Activated gamma-delta T cell treated with Interleukin-2 at 50 U/mL for 16 hours (primary cell): ENCODE measurements around the gene PPP1R14C.
"Not testable (repeated sequence)": the region's sequence is repeated elsewhere in the genome, so short reads cannot be mapped to it uniquely, and the experiment has no call there.

Experiments used
- DNase-seq: peaks from one replicate; pipeline ENCODE4 v3.0.0-alpha.2; 2020

PPP1R14C gene, protein sequence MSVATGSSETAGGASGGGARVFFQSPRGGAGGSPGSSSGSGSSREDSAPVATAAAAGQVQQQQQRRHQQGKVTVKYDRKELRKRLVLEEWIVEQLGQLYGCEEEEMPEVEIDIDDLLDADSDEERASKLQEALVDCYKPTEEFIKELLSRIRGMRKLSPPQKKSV

DNA sequence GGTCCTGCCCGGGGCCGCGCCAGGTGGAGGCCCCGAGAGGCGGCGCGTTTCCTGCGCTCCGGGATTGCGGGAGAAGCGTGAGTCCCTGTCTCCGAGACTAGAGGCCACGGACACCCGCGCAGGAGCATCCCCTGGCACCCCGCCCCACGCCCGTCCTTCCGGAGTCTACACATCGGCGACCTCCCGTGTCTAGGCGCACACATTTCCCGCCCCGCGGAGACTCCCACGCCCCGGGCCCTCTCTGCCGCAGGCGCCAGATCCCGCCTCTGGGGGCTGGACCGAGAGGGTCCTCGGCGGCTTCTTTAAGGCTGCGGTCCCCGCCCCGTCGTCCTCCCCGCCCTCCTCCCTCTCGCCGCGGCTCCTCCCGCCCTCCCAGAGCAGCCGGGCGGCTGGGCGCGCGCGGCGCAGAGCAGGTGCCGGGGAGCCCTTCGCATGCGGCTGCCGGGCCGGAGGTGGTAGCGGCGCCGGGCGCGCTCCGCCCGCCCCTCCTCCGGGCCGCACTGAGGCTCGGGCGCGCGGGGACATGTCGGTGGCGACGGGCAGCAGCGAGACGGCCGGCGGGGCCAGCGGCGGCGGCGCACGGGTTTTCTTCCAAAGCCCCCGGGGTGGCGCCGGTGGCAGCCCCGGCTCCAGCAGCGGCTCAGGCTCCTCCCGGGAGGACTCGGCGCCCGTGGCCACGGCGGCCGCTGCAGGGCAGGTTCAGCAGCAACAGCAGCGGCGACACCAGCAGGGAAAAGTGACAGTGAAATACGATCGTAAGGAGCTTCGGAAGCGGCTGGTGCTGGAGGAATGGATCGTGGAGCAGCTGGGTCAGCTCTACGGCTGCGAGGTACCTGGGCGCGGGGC lies at the start of gene PPP1R14C:
PPP1R14C (plus strand) TSS at position 375 of the 846 bp plus-strand sequence; CDS start at position 524, 149 bp downstream.
- no peak for DNase-seq

DNA sequence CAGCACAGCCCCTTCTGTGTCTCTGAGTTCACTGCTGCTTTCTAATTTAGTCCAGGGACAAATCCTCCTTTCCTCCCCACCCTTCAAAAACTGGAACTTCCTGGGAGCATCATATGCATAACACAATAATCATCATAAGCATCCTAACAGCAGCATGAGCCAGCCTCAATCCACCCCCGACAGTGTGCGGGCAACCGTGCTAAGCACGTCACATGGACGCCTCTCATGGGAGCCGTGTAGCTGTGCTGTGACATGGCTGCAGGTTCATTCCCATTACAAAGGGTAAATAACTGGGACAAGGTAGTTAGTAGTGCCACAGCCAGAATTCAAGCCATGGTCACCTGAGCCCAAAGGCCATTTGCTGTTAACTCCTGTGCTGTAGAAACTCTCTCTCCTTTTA lies 49.4 kb upstream of the PPP1R14C start:
- DNase-seq = no peak

DNA sequence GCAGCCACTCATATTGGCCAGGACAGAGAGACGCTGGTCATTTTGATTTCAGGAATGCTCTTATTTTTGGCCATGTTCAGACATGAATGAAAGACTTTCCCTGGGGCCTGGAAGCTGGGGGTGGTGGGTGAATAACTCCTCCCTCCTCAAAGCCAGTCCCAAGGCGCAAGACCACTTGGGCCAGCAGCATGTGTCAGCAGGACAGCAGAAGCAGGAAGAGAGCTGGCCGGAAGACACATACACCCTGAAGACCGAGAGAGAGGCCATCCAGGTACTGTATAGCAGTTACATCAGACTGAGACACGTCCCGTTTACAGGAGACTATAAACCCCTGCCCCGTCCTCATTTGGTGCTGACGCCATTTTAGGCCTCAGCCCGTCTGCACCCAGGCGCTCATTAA lies 44.7 kb upstream of the PPP1R14C start:
- DNase-seq = no peak

DNA sequence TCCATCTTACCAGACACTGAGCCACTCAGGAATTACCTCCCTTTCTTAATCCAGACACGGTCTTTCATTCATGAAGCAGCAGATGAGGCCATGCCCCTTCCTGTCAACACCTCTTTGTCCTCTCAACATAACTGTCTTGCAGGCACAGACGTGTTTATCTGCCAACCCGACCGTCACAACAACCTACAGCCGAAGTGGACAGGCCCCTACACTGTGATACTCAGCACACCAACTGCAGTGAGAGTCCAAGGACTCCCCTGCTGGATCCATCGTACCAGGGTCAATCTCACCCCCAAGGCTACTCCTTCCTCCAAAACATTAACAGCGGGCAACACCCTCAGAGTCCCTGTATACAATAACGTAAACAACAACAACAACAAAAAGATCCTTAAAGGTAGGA lies 43.3 kb upstream of the PPP1R14C start:
- no peak for DNase-seq

DNA sequence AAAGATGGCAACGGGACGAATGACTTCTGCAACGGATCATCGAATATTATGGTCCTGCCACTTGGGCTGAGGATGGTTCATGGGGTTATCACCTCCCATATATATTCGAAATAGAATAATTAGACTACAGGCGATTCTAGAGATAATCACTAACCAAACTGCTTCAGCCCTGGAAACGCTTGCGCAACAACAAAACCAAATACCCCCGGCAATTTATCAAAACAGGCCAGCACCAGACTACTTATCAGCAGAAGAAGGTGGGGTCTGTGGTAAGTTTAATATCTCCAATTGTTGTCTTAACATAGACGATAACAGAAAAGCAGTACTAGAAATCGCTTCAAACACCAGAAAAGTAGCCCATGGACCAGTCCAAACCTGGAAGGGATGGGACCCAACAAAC lies 42.9 kb upstream of the PPP1R14C start:
- no peak for DNase-seq

DNA sequence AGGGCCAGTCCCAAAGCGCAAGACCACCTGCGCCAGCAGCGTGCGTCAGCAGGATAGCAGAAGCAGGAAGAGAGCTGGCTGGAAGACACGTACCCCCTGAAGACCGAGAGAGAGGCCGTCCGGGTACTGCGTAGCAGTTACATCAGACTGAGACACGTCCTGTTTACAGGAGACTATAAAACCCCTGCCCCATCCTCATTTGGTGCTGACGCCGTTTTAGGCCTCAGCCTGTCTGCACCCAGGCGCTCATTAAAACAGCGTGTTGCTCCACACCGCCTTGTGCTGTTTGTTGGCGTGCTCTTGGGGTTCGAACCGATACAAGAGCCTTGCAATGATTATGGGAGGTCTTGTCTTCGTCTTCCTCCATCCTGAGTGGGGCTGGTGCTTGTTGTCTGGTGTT lies 42.1 kb upstream of the PPP1R14C start:
- no peak for DNase-seq

DNA sequence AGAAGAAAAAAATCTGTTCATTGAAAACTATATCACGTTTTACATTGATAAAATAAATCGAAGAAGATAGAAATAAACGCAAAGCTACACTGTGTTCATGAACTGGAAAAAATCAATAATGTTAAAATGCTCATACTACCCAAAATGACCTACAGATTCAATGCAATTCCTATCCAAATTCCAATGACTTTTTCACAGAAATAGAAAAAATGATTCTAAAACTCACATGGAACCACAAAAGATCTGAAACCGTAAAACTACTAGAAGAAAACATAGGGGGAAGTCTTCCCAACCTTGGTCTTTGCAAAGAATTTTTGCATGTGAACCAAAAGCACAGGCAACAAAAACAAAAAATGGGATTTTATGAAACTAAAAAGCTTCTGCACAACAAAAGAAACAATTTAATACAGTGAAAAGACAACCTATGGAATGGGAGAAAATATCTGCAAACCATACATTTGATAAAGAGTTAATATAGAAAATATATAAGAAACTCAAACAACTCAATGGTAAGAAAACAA lies 40.0 kb upstream of the PPP1R14C start:
- no peak for DNase-seq

DNA sequence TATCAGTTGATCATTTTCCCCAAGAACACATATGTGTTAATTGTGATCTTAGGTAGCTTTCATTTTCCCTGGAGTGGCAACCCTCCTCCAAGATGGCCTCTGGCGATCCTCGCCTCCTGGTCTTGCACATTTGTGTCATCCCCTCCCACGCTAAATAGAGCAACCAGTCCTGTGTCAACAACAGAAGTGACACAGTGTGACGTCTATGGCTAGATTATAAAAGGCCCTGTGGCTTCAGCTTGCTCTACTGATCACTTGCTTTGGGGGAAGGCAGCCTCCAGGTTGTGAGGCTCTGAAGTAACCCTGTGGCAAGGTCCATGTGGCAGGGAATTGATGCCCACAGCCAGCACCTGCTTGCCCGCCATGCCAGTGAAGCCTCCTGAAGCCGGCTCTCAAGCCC lies 30.6 kb upstream of the PPP1R14C start:
- DNase-seq = no peak

DNA sequence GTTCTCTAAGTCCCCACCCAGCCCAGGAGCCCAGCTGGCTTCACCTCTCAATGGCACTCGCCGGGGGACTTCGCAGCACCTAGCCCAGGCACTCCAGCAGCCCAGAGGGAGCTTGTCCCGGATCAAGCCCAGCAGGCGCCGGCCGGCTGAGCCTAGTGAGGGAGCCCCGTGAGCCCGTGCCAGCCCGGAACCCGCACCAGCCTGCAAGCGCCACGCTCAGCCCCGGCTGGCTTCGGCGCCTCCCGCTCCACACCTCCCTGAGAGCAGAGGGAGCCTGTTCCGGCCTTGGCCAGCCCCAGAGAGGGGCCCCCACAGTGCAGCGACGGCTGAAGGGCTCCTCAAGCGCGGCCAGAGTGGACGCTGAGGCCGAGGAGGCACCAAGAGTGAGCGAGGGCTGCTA lies 27.1 kb upstream of the PPP1R14C start:
- DNase-seq = no peak

DNA sequence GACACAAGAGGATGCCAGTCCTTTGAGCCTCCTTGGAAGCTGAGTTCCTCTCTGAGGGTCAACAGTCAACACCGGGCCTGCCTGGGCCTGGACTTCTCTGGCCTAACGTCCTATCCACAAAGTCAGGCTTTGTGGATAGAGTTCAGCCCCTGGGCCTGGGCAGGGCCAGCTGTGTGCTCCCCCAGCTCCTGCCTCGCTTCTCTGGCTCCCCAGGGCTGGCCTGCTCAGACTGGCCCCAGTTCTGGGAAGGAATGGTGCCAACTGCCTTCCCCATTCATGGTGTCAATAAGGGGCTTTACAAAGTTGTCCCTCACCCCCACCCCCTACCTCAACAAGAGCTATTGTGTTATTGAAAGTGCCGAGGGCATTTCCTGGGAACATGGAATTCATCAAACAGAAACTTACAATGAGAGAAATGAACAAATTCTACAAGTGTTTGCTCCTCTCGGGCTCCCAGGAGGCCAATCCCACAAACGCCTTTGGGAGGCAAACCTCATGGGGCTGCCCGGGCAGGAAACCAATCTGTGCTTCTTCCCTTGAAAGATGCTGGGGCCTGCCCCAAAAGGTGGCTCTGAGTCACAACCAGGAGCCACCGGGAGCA lies 26.5 kb upstream of the PPP1R14C start:
- DNase-seq = no peak

DNA sequence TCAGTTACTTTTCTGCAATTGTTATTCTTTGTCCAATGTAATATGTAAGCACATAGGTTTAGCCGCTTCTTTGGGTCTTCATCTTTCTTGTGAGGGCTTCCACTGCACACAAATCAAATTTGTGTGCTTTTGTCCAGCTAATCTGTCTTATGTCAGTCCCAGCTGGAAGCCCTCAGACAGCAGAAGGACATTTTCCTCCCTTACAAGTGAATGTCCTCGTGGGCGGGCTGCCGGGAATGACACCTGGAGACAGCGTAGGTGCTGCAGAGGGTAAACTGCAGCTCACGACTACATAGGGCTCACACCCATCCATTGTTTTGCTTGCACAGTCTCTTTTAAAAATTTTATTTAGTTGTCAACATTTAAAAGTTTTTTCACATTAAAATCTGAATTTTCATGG lies 24.6 kb upstream of the PPP1R14C start:
- DNase-seq = no peak

DNA sequence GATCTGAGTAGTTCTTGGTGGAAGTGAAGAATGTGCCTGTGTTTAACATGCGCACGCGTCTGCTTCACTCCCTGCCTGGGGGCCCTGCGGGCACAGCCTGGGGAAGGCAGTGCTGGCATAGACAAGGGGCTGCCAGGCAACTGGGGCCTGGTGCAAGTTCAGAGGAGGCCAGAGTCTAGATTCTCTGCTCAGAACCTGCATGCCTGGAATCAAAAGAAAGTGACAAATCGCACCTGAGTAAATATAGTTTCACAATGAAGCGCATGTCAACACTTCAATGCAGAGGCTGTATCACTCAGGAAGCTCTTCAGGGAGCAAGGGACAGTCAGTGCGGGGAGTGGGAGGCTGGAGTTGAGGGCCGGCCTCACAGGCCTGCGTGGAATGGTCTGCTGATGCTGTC lies 24.2 kb upstream of the PPP1R14C start:
- no peak for DNase-seq

DNA sequence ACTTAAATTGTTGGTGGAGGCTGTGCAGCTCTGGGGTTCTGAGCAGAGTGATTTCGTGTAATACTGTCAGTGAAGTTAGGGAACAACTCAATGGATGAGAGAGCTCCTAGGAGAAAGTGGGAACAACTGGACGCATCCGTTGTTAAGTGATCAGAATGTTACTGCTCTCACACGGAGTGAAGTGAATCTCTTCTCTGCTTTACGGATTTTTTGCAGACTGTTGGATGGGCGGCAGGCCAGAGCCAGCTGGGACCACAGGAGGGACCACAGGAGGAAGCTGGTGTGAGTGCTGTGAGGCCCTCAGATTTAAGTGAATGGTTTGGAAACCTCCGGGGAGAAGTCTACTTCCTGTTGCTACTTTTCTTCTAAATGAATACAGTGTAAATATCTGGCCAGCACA lies 23.7 kb upstream of the PPP1R14C start:
- no peak for DNase-seq

DNA sequence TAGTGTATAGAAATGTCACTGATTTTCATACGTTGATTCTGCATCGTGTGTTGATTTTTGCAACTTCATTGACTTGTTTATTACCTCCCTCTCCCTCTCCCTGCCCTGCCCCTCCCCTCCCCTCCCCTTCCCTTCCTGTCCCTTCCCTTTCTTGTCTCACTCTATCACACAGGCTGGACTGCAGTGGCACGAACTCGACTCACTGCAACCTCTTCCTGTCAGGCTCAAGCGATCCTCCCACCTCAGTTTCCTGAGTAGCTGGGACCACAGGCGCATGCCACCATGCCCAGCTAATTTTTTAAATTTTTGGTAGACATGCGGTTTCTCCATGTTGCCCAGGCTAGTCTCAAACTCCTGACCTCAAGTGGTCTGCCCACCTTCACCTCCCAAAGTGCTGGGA lies 19.2 kb upstream of the PPP1R14C start:
- DNase-seq = no peak

DNA sequence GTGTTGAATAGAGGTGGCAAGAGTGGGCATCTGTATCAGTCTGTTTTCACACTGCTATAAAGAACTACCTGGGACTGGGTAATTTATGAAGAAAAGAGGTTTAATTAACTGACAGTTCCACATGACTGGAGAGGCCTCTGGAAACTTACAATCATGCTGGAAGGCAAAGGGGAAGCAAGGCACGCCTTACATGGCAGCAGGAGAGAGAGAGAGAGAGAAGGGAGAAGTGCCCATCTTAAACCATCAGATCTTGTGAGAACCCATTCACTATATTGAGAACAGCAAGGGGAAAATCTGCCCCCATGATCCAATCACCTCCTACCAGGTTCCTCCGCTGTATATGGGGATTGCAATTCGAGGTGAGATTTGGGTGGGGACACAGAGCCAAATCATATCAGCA lies 18.6 kb upstream of the PPP1R14C start:
- DNase-seq = no peak

DNA sequence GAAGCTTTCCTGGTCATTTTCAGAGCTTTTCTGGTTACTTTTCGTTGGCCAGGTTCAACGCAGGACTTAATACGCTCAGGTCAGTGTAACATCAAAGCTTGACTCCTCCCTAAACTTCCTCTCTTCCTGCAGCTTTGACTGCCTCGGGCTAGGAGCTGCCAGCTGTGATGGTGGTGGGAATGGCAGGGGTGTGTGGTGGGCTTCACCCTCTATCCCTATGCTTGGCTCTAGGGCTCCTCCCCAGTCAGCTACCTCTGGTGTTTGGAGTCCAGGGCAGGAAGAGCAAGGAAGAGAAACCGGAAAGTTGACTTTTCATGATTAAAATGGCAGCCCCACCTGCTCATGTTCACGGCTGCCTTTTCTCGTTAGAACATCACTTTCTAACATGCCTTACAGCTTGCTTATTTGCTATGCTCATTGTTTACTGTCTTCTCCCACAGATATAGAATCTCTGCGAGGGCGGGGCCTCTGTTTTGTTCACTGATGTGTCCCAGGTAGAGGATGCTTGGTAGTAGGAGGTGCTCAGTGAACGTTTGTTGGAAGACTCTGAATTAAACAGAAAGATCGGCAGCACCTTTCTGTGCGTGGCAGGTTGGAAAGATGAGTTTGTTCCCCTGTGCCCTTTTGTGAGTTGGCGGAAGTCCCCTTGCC lies 16.1 kb upstream of the PPP1R14C start:
- no peak for DNase-seq

DNA sequence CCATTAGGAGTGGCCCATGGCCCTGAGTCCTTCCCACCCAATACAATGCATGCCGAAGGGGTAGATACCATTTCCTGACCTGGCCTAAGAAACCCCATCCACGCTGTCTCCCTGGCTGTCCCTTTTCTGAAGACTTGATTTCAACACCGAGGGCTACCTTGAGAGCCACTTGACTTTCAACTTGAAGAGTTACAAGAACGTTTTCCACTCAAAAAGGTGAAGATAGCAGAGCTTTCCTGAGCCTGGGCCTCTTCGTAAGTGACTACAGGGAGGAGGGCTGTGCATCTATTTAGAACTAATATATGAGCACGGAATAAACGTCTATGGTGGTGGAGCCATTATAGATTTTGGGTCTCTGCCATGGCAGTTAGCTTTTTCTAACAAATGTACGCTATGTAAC lies 14.4 kb upstream of the PPP1R14C start:
- DNase-seq = no peak

DNA sequence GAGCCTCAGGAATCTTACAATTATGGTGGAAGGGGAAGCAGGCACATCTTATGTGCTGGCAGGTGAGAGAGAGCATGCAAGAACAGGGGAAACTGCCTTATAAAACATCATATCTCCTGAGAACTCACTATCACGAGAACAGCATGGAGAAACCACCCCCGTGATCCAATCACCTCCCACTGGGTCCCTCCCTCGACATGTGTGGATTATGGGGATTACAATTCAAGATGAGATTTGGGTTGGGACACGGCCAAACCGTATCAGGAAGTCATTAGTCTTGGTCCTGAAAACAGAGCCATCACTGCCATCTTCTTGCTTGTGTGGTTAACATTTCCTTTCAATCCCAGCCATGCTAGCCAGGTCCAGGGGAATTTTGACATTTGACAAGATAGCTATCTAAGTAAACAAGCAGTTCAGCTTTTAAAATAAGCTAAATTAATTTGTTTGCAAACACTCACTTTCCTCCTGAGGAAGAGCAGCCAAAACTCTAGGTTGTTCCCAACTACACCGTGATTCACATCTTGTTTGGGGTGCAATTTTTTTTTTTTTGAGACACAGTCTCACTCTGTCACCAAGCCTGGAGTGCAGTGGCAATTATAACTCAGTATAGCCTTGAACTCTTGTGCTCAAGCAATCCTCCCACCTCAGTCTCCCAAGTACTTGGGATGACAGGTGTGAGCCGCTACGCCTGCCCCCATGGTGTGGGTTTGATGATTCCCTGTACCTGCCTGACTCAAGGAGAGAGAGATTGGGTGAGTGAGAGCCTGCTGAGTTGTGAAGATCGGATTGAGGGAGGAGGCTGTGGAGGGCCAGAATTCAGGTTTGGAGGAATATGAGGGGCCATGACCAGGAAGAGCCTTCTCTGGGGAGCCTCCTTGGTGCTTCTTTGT lies 13.0 kb upstream of the PPP1R14C start:
- DNase-seq = no peak

DNA sequence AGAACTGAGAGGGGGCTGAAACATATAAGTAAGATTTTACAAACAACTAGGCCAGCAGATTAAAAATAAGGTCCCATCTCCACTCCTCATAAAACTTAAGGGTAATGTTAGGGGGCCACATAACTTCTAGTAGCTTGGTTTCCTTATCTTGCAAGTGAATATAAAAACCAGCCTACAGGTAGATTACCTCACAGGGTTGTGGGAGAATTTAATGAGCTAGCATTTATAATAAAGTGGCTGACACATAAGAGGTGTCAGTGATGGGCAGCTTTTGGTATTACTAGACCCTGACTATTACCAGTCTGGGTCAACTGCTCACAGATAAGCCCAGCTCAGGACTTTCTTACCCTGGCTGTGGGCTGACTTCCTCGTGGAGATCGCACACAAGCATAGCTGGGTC lies 9.2 kb upstream of the PPP1R14C start:
- no peak for DNase-seq

DNA sequence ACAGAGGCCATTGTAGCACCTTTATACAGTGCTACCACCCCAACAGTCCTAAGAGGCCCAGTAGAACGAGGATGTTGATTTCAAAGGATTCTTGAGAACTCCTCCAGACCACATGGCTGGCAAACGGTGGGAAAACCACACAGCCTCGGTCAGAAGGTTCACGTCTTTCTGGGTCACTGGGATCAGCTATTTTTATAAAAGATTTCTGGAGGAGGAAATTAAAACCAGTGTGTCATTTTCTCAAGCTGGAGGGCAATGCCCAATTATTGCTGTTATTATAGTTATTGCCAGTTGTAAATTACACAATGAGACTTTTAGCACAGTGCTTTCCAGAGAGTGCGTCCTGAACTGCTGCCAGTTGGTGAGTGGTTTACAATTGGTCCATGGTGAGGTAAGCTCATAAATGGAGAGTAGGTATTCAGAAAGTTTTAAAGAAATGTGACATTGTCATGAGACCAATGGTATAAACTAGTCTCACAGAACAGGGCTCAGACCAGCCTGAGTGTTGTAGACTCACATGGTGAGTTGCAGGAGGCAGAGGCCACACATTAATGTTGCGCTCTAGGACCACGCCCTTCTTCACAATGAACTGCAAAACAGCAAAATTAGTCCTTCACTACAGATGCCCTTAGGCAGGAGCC lies 8.4 kb upstream of the PPP1R14C start:
- no peak for DNase-seq

DNA sequence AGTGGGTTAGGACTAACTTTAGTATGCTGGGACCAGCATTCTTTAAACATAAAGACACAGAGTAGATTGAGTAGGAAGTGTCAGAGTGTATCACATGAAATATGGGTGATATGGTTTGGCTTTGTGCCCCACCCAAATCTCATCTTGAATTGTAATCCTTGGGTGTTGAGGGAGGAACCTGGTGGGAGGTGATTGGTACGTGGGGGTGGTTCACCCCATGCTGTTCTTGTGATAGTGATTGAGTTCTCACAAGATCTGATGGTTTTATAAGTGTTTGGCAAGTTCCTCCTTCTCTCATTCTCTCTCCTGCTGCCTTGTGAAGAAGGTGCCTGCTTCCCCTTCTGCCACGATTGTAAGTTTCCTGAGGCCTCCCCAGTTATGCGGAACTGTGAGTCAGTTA lies 5.1 kb upstream of the PPP1R14C start:
- not testable (repeated sequence) for DNase-seq

DNA sequence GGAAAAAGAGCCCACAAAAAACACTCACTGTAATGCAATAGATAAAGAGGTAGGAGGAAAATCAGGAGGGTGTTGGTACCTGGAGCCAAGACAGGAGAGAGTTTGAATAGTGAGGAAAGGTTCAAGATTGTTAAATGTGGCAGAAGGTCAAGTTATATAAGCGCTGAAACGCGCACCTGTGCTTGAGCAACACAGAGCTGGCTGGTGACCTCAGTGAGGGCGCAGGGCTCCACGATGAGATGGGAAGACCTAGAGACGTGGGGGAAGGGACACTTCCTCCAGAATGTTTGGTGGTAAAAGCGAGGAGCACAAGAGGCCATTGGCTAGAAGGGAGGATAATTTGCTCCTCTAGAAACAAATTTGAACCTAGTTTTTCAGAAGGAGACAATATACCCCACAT lies 4.2 kb upstream of the PPP1R14C start:
- no peak for DNase-seq
